Activated CD8-positive, alpha-beta memory T cell treated with anti-CD3 and anti-CD28 coated beads, Interleukin-2, amount 50 U/mL, for 1 hour (primary cell): ENCODE measurements around the gene RNASE4.
A peak's percentile ranks its signal among the peaks of the same experiment; 100 is the strongest.
"Not testable (repeated sequence)": the region's sequence is repeated elsewhere in the genome, so short reads cannot be mapped to it uniquely, and the experiment has no call there.

Experiments
- DNase-seq: peaks from one replicate; pipeline ENCODE4 v3.0.0-alpha.2; 2020; ENCODE audit errors: extremely low read depth

The RNASE4 gene

GRCh38 chr14:20683891-20684661, at the start of gene RNASE4:
RNASE4 (plus strand) TSS chr14:20684560; CDS start chr14:20699372, 14,812 bp downstream.
- DNase-seq = peak; percentile 43

GRCh38 chr14:20641591-20641990, 42.8 kb upstream of the RNASE4 start, which contains the start of gene OR6S1:
OR6S1 (minus strand) TSS chr14:20641691; CDS start chr14:20641691, 0 bp downstream.
- no peak for DNase-seq

- DNase-seq = no peak
Measured at GRCh38 chr14:20642182-20642581, 42.2 kb upstream of the RNASE4 start.

- DNase-seq = not testable (repeated sequence)
Measured at GRCh38 chr14:20642755-20643154, 41.6 kb upstream of the RNASE4 start.

- DNase-seq = no peak
Measured at GRCh38 chr14:20644520-20644919, 39.8 kb upstream of the RNASE4 start.

- DNase-seq = no peak
Measured at GRCh38 chr14:20645481-20645880, 38.9 kb upstream of the RNASE4 start.

GRCh38 chr14:20652996-20653975, 31.1 kb upstream of the RNASE4 start:
- DNase-seq = no peak

GRCh38 chr14:20655851-20656250, 28.5 kb upstream of the RNASE4 start:
- no peak for DNase-seq

- DNase-seq = no peak
Measured at GRCh38 chr14:20656274-20656673, 28.1 kb upstream of the RNASE4 start.

GRCh38 chr14:20657216-20658211, 26.8 kb upstream of the RNASE4 start:
- no peak for DNase-seq

GRCh38 chr14:20658246-20658645, 26.1 kb upstream of the RNASE4 start:
- no peak for DNase-seq

- no peak for DNase-seq
Measured at GRCh38 chr14:20659336-20659735, 25.0 kb upstream of the RNASE4 start.

GRCh38 chr14:20659813-20660395, 24.5 kb upstream of the RNASE4 start:
- DNase-seq = no peak

GRCh38 chr14:20661197-20661596, 23.2 kb upstream of the RNASE4 start:
- no peak for DNase-seq

GRCh38 chr14:20662968-20663732, 21.2 kb upstream of the RNASE4 start:
- DNase-seq = peak; percentile 33

- not testable (repeated sequence) for DNase-seq
Measured at GRCh38 chr14:20666400-20666961, 17.9 kb upstream of the RNASE4 start.

GRCh38 chr14:20667957-20668356, 16.4 kb upstream of the RNASE4 start:
- no peak for DNase-seq

- no peak for DNase-seq
Measured at GRCh38 chr14:20668969-20669368, 15.4 kb upstream of the RNASE4 start.

GRCh38 chr14:20671597-20672283, 12.6 kb upstream of the RNASE4 start:
- no peak for DNase-seq
